Inflammatory macrophage treated with lipopolysaccharide for 1 hour (primary cell): ENCODE measurements around the gene LRRC4C.

Source experiments
- DNase-seq, 2 donors: peaks; one replicate each; pipeline ENCODE4 v3.0.0-alpha.2; 2020 to 2022

Gene LRRC4C

GRCh38 chr11:40838181-40838683 is 621.2 kb downstream of the LRRC4C start:
- no peak for DNase-seq

DNA sequence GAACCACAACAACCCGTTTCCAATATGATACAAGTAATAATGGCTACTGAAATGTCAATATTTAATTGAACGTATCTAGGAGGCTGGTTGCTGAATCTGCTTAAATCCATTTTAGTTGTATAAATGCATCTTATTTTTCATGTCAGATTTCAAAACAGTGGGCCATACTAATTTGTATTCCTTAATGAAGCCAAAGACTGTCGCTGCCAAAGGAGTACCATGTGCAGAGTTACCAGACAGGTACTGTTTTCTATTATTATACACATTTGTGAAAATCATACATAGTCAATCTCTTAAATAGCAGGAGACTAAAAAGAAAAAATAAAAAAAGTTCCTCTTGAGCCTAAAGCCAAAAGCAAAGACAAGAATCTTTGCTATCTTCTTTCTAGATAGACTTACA is 632.3 kb downstream of the LRRC4C start:
- no peak for DNase-seq

DNA sequence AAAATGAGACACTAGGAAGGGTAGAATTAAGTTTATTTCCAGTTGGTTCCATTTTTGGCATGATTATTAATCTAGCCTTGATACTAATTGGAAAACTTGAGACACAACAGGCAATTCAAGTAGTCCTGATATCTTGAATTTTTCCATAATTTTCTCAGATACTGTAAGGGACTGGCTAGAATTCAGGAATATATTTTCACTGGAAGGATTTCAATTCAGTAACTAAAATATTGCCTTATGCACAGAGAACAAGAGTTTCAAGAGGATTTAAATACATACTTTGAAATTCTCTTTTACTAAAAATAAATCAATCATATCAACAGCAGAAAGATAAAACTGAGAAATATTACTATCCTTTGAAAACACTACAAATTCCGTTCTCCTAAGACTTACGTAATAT is 632.9 kb downstream of the LRRC4C start:
- no peak for DNase-seq

DNA sequence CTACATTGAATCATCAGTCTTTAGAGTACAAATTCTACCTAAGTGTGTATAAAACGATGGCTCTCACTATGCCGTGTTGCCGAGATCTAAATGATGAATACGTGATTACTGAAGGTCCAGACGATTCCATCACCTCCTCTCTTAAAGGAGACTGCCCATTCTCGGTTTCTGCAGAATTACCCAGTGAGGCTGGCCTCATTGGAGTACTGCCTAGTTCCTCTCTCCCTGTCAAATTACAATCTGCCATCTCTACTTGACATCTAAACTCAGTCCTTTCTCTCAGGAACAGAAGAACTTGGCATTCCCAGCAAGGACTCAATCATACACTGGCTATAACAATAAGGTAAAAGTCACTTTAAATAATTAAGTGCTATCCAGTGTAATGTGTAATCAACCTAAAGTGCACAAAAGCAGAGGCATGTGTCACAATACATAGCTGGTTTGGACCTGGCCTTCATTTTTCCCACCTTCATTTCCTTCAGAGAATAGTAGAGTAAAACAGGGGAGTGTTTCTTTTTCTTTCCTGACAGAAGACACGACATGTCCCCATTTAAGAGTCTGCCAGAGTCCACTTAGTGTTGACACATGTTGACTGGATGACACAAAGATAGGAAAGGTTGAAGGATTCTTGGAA is 634.1 kb downstream of the LRRC4C start:
- DNase-seq: no peak

DNA sequence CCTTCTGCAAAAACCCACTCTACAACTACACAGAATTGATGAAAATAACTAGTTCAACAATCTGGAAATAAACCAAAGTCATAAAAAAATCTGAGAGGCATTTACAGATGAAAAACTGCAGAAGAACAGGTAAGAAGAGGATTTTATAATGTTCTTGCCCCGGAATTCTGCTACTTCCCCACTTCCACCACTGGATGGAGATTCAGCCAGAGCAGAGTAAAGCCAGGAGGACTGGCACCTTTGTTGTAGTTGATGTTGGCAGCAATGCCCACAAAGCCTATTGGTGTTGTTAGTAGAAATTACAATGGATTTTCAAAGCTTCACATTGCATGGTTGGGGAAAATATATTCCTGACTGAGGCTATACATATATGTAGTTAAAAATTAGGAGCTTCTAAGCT is 640.2 kb downstream of the LRRC4C start:
- DNase-seq: no peak

DNA sequence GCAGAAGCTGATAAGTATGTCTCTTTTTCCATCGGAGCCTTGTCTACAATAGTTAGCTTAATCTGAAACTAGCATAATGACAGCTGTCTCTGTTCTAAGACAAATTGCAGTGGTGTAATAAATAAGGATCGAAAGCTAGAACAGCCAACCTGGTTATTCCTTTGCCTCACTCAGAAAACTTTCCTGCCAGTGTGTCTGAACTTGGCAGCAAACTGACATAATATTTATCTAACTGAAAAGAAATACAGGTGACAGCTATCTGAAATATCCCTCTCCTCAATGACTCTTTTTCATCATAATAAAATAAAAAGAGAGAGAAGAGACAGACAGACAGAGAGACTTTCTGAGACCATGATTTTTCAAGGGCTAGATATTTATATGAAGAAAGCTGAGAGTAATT is 642.5 kb downstream of the LRRC4C start:
- no peak for DNase-seq

DNA sequence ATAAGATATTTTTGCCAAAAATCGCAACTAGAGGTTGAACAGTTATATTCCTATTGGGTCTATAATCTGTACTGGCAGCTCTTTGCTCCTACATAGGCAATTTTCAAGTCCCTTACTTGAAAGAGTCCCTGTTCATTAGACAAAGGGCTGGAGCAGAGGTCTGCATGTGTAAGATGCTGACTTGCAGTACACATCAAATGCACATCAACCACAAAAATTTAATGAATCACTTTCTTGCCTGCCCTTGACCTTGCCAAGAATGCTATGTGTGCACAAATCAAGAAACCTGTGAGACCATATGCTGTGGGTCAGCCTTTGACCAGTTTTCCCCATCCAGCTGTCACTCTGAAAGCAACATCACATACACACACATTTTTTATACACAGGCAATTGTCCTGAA is 661.5 kb downstream of the LRRC4C start:
- no peak for DNase-seq

GRCh38 chr11:40787224-40787623 is 672.2 kb downstream of the LRRC4C start:
- DNase-seq: no peak

GRCh38 chr11:40763046-40763445 is 696.4 kb downstream of the LRRC4C start:
- DNase-seq: no peak

DNA sequence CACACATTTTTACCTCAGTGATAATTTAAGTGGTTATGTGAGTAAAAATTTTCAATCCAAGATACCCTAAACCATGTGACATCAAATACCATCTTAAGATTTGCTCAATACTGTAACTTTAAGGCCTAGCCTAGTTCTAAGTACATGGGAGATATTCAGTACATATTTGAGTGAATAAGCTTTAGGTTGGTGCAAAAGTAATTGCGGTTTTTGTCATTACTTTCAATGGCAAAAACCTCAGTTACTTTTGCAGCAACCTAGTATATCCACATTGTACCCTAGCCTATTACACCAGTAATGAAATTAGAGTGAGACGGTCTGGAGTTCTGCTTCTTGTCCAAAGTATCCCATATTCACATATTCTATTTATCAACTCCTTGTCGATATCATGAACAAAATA is 700.1 kb downstream of the LRRC4C start:
- DNase-seq: no peak

- no peak for DNase-seq
Observed at GRCh38 chr11:40754297-40754696, 705.2 kb downstream of the LRRC4C start.

- no peak for DNase-seq
Observed at GRCh38 chr11:40746282-40746681, 713.2 kb downstream of the LRRC4C start.

DNA sequence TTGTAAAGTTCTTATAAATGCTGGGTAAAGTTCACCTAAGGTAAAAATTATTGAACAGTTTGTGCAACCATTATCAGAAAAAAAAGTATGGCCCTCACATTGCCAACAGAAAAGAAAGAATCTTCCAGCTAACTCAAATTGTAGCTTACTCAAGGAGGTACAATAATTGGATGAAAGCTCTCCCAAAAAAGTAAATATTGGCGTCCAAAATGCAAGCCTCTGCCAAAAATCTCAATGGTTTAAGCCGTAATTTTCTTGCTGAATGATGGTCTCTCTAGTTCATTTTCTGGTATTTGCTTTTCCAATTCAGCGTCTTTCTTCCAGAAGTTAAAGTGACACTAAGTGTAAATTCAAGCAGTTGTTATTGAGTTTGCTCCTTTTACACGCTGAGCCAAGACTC is 727.3 kb downstream of the LRRC4C start:
- DNase-seq: no peak

DNA sequence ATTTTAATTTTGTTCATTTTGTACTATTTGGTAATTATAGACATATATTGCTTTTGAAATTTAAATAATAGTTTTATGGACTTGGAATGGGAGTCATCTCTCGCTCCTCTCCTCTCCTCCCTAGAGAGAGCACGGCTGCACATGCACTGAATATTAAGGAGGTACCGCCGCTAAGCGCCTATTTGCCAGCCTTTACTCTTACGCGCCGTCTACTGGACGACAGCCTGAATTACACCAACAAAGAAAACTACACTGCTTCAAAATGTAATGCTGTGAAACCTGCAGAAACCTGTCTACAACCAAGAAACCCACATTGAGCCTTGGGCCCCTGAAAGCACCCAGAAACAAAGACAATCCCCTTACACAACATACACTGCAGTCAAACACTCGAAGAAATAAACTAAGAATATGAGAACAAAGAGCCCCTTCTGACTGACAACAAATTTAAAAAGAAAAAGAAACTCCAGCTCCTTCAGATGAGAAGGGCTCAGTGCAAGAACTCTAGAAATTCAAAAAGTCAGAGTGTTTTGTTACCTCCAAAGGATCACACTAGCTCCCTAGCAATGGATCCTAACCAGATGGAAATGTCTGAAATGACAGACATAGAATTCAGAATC is 737.2 kb downstream of the LRRC4C start:
- peak in 1 of 2 donors; percentile 1 for DNase-seq

DNA sequence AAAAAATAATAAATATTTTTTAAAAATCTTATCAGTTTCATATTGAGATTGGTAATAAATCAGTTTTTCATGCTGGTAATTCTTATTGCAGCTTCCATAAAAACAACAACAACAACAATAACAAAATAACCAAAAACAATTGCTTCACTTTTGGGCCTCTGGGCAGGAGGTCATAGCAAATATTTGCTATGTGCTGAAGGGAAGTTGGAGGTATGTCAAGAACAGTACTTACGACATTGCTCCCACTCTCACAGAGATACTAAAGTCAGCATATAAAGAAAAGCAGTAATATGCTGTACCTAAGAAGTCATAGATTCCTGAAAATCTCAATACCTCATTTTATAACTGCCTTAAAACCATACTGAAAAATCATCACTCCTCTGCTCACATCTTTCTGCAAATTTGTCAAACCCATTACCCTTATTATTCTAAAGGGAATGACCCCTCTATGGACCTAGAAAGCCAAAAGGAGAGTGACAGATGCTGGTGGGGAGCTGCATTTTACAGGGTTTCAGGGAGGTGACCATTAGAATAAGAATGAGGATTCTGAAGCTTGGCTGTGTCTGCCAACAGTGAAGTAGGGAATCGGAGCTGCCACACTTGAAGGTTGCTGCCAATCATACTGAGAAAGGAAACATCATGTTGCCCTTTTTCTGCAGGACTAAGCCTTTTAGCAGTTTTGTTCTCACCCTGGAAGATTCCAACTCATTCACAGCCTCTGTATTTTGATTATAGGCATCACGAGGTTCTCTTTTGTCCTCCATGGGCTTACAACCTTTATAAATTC is 742.9 kb downstream of the LRRC4C start:
- DNase-seq: no peak

- DNase-seq: no peak
Observed at GRCh38 chr11:40713083-40713482, 746.4 kb downstream of the LRRC4C start.

GRCh38 chr11:40701027-40701426 is 758.4 kb downstream of the LRRC4C start:
- DNase-seq: no peak

DNA sequence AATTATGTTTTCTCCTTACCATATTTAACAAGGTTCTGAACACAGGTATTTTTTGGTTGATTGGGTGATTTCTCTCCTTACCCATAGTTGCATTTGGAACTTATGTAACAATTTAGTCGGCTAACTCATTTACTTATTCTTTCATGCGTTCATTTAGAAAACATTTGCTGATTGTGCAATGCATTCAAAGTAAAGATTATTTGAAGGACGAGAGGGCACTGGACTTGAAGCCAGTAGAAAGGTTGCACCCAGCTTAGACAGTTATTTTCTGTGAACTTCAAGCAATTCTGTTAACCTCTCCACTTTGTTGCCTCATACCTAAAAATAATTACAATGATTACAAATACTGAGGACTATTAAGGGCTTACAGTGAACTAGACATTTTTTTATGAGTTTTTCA is 769.6 kb downstream of the LRRC4C start:
- DNase-seq: no peak

DNA sequence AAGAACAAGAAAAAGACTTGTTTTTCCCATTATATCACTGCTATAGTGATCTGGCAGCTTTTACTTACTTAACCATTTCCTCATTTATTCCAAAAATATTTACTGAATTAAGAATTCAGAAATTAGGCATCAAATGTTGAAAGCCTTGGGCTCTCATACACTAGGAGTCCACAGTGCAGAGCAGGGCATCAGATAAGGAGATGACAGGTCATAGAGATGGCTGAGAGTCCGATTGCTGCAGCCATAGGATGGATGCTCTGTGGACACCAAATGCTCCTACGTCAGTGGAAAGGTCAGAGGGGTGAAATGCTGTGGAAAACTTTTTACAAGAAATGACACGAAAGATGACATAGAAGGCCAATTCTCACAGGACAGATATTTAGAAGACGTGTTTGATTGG is 771.1 kb downstream of the LRRC4C start:
- no peak for DNase-seq

DNA sequence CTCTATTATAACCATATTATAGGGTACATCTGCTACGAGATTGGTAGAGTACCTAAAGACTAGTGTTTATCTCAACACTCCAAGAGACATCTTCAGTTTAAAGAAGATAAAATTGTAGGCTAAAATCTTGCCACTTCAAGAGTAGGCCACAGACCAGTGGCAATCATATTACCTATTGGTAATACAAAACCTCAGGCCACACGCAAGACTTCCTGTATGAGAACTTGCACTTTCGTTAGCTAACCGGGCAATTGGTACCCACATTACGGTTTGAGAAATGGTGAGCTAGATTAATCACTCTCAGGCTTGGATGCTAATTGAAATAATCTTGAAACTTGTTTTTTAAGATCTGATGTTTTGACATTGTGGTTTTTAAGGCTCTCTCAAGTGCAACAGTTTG is 772.7 kb downstream of the LRRC4C start:
- no peak for DNase-seq

- no peak for DNase-seq
Observed at GRCh38 chr11:40683010-40683409, 776.4 kb downstream of the LRRC4C start.

- DNase-seq: no peak
Observed at GRCh38 chr11:40679276-40679675, 780.2 kb downstream of the LRRC4C start.

GRCh38 chr11:40647295-40647694 is 812.2 kb downstream of the LRRC4C start:
- DNase-seq: no peak

DNA sequence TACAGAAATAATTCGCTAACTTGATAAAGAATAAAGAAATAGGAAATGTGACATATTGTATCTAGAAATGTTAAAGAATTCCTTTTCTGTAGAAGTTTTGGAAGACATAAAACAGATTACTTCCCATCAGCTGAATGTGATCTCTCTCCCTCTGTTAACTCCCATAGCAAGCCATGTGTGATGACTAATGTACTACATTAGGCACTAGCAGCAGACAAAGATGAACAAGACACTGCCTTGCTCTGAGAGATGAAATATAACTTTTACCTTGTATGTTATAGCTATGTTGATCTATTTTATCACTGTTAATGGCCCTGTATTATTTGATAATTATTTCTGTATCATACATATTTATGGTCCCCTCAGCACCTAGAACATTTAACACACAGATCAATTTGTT is 817.2 kb downstream of the LRRC4C start:
- no peak for DNase-seq
